Ovary (tissue), 3 donors: ENCODE measurements around the gene OGDHL.

Source experiments
- EP300 ChIP-seq: sonication (generic); formaldehyde crosslinking; IDR thresholded peaks from one replicate; pipeline ENCODE4 v1.6.1; 2017; ENCODE audit warnings: antibody characterized with exemption
- POLR2A ChIP-seq: fragments of 450-650 bp; IDR thresholded peaks from one replicate; pipeline ENCODE4 v1.6.1; 2017; ENCODE audit warnings: antibody characterized with exemption, mild to moderate bottlenecking, moderate library complexity
- TF ChIP-seq, protein P1 (sequence below), 3 donors: fragments of 450-650 bp in 2 of 3; fragments of 200-600 bp in 1 of 3; IDR thresholded peaks; one replicate each; pipeline versions ENCODE4 v1.5.1 to v1.8.0; 2016 to 2022; ENCODE audit warnings: antibody characterized with exemption in 3 of 3, mild to moderate bottlenecking in 1 of 3
- donor health status: DM: no; HTN: no; CAD: no.

DNA sequence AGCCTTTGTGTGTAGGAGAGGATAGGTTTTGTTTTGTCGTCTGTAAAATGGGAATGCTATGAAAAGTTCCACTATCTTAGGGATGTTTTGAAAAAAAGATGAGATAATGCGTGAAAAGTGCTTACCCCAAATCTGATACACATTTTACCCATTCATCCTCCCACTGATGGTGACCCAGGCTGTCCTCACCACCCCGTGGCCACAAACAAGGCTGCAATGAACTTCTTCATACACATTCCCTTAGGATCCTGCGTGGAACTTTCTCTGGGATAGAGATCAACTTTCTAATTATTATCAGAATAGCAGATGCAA is 399 bp upstream of the OGDHL start:
- TF ChIP-seq POLR2A, result no peak
- TF ChIP-seq EP300, result no peak
- TF ChIP-seq, protein P1, sequence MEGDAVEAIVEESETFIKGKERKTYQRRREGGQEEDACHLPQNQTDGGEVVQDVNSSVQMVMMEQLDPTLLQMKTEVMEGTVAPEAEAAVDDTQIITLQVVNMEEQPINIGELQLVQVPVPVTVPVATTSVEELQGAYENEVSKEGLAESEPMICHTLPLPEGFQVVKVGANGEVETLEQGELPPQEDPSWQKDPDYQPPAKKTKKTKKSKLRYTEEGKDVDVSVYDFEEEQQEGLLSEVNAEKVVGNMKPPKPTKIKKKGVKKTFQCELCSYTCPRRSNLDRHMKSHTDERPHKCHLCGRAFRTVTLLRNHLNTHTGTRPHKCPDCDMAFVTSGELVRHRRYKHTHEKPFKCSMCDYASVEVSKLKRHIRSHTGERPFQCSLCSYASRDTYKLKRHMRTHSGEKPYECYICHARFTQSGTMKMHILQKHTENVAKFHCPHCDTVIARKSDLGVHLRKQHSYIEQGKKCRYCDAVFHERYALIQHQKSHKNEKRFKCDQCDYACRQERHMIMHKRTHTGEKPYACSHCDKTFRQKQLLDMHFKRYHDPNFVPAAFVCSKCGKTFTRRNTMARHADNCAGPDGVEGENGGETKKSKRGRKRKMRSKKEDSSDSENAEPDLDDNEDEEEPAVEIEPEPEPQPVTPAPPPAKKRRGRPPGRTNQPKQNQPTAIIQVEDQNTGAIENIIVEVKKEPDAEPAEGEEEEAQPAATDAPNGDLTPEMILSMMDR (IDR thresholded peaks at IDR 0.05), result no peak
